HL-60/S4 (cell line): ENCODE results near the gene CABP7.

Experiments used
- in situ Hi-C: fragments of 300-500 bp; cut with MboI; formaldehyde crosslinking; loops from 2 replicates; pipeline ENCODE4 v1.14.3; 2022; ENCODE audit warnings: low sequenced_read_pairs

The CABP7 gene

GRCh38 chr22:29722587-29722986, 2.8 kb downstream of the CABP7 start:
- in situ Hi-C loops, result no loop called here

GRCh38 chr22:29723766-29724165, 4.0 kb downstream of the CABP7 start:
- in situ Hi-C loops, result no loop called here

GRCh38 chr22:29724843-29725242, 5.0 kb downstream of the CABP7 start:
- in situ Hi-C loops, result no loop called here

- in situ Hi-C loops, result no loop called here
Measured at GRCh38 chr22:29726106-29726505, 6.3 kb downstream of the CABP7 start.

GRCh38 chr22:29726512-29727130, 6.8 kb downstream of the CABP7 start:
- in situ Hi-C loops, result no loop called here

- in situ Hi-C loops, result no loop called here
Measured at GRCh38 chr22:29727131-29727523, 7.3 kb downstream of the CABP7 start.

- in situ Hi-C loops, result no loop called here
Measured at GRCh38 chr22:29729161-29729560, 9.4 kb downstream of the CABP7 start.

GRCh38 chr22:29731058-29731850, 11.5 kb downstream of the CABP7 start:
- in situ Hi-C loops, result no loop called here

- in situ Hi-C loops, result no loop called here
Measured at GRCh38 chr22:29732883-29733282, 13.1 kb downstream of the CABP7 start.

- in situ Hi-C loops, result no loop called here
Measured at GRCh38 chr22:29733362-29734201, 13.8 kb downstream of the CABP7 start.

- in situ Hi-C loops, result no loop called here
Measured at GRCh38 chr22:29734406-29734805, 14.6 kb downstream of the CABP7 start.

GRCh38 chr22:29734838-29735237, 15.0 kb downstream of the CABP7 start:
- in situ Hi-C loops, result no loop called here

GRCh38 chr22:29735416-29735815, 15.6 kb downstream of the CABP7 start:
- in situ Hi-C loops, result no loop called here

GRCh38 chr22:29737251-29738117, 17.7 kb downstream of the CABP7 start:
- in situ Hi-C loops, result no loop called here

GRCh38 chr22:29738118-29738815, 18.5 kb downstream of the CABP7 start:
- in situ Hi-C loops, result no loop called here

- in situ Hi-C loops, result no loop called here
Measured at GRCh38 chr22:29739346-29739875, 19.6 kb downstream of the CABP7 start.

- in situ Hi-C loops, result no loop called here
Measured at GRCh38 chr22:29740216-29740615, 20.4 kb downstream of the CABP7 start.

GRCh38 chr22:29741926-29742325, 22.1 kb downstream of the CABP7 start:
- in situ Hi-C loops, result no loop called here

GRCh38 chr22:29742326-29742725, 22.5 kb downstream of the CABP7 start:
- in situ Hi-C loops, result no loop called here

- in situ Hi-C loops, result no loop called here
Measured at GRCh38 chr22:29744902-29745301, 25.1 kb downstream of the CABP7 start.
